ENCODE measurements around the gene DENND5A.

- TF ChIP-seq EZH2 (IDR thresholded peaks at IDR 0.05; ENCODE audit: borderline replicate concordance, insufficient read depth, low read depth, low read length, poor library complexity, severe bottlenecking) (no peak), CTCF (IDR thresholded peaks at IDR 0.05) (no peak)
Observed at GRCh38 chr11:9249252-9249651, 15.9 kb downstream of the DENND5A start.
